Ovary (tissue), 9 donors: Measurements from ENCODE around the gene ADAM10. TPM values are rescaled to one million over a fixed set of nuclear protein-coding genes. Genes with fewer than 3 reads are reported as not detected.

Source experiments
- DNase-seq, 5 donors: peaks; one replicate each; pipeline ENCODE4 v3.0.0-alpha.2; 2019 to 2020
- H3K27ac ChIP-seq, 2 donors: fragments of 200-600 bp; one replicate each; pipeline versions ENCODE4 v1.5.1 to v1.8.0; 2019 to 2022
- H3K27me3 ChIP-seq: fragments of 200-600 bp; one replicate; pipeline ENCODE4 v1.8.0; 2022
- H3K36me3 ChIP-seq: fragments of 200-600 bp; sonication (generic); one replicate; pipeline ENCODE4 v1.5.1; 2019
- H3K4me1 ChIP-seq: one replicate; pipeline ENCODE4 v1.8.1; 2013; ENCODE audit warnings: mild to moderate bottlenecking, moderate library complexity; ENCODE audit not compliant: insufficient read depth
- H3K4me3 ChIP-seq: fragments of 200-600 bp; sonication (generic); one replicate; pipeline ENCODE4 v1.5.1; 2017
- H3K9me3 ChIP-seq, 2 donors: fragments of 200-600 bp in 1 of 2; sonication (generic) in 1 of 2; one replicate each; pipeline versions ENCODE4 v1.5.1 to v1.8.1; 2013 to 2019; ENCODE audit warnings: mild to moderate bottlenecking in 1 of 2, moderate library complexity in 1 of 2
- EP300 ChIP-seq: sonication (generic); formaldehyde crosslinking; IDR thresholded peaks from one replicate; pipeline ENCODE4 v1.6.1; 2017; ENCODE audit warnings: antibody characterized with exemption
- POLR2A ChIP-seq: fragments of 450-650 bp; IDR thresholded peaks from one replicate; pipeline ENCODE4 v1.6.1; 2017; ENCODE audit warnings: antibody characterized with exemption, mild to moderate bottlenecking, moderate library complexity
- WGBS, 3 donors: extraction: QIAGEN DNeasy Blood & Tissue Kit in 1 of 3; methylation state at CpG; one replicate each; pipeline versions ENCODE4 v1.1.5 to v1.1.7; 2013 to 2017; 5-methylcytosine and 5-hydroxymethylcytosine counted together
- intact Hi-C, 4 donors: fragments of 100-400 bp; cut with DNase I; formaldehyde crosslinking; loops; one replicate each; pipeline versions ENCODE4 v1.11.0 to v1.15.1; 2022 to 2023
- polyA plus RNA-seq, 2 donors: library from polyadenylated mRNA; stranded (reverse); fragments of 200-250 nt in 1 of 2; fragments of 350-450 nt in 1 of 2; fragmentation: Illumina TruSeq in 1 of 2; extraction: RNeasy Lipid Tissue Mini Kit (QIAGEN cat#74804) in 1 of 2; gene quantifications; one replicate each; pipeline ENCODE4 v1.2.3, GENCODE V29; 2013 to 2014
- total RNA-seq, 7 donors: library from RNA; depleted of rRNA in 2 of 7; stranded (reverse); fragments of >200 nt in 2 of 7; fragmentation: NEBNext Ultra II Directional in 3 of 7; extraction: Animal tissue kit (Norgen Biotek cat#: 25700) in 3 of 7; gene quantifications; one replicate each; pipeline versions ENCODE4 v1.1.0 to v1.2.4, GENCODE V29; 2016 to 2023
- TF ChIP-seq, protein P1 (sequence below), 3 donors: fragments of 450-650 bp in 2 of 3; fragments of 200-600 bp in 1 of 3; IDR thresholded peaks; one replicate each; pipeline versions ENCODE4 v1.5.1 to v1.8.0; 2016 to 2022; ENCODE audit warnings: antibody characterized with exemption in 3 of 3, mild to moderate bottlenecking in 1 of 3
- donor health status: DM: no; HTN: no; CAD: no; lungs with moderate emphysema.
- donor health status: DM: no; HTN: no; CAD: no.
- donor health status: Bipolar disorder and iron deficiency.
- donor health status: DM: yes; HTN: yes; CAD: no.
- donor health status: DM: no; HTN: no; CAD: no.
- donor health status: DM: yes; HTN: yes; CAD: no.

ADAM10 gene
- total and polyA plus RNA-seq, 9 donors: 23.2 to 86.4 (median 63.0) TPM

DNA sequence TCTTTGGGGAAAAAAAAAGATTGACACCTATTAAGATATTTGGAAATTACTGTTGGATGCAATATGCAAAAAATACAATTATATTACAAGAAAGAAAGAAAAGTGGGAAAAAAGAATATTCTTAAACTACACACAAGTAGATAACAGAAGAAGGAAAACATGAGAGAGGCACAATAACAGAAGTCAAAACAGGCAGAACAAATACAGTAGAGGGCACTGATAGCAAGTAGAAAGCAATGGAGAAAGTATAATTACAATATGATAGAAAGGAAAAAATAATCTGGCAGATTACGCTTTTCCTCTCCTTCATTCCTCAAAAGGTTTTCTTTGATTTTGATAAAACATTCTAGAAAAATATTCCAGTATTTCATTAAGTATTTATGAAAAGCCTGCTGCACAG lies 72.1 kb downstream of the ADAM10 start:
- Histone ChIP-seq H3K36me3 (no peaks in the 10 kb centered on the region), H3K9me3 (no peaks in the 10 kb centered on the region), H3K27ac (no peak overlapping the region), H3K27me3 (no peaks in the 10 kb centered on the region), H3K4me3 (no peak overlapping the region), H3K4me1 (no peaks in the 10 kb centered on the region)
- TF ChIP-seq POLR2A: no peak
- TF ChIP-seq, protein P1, sequence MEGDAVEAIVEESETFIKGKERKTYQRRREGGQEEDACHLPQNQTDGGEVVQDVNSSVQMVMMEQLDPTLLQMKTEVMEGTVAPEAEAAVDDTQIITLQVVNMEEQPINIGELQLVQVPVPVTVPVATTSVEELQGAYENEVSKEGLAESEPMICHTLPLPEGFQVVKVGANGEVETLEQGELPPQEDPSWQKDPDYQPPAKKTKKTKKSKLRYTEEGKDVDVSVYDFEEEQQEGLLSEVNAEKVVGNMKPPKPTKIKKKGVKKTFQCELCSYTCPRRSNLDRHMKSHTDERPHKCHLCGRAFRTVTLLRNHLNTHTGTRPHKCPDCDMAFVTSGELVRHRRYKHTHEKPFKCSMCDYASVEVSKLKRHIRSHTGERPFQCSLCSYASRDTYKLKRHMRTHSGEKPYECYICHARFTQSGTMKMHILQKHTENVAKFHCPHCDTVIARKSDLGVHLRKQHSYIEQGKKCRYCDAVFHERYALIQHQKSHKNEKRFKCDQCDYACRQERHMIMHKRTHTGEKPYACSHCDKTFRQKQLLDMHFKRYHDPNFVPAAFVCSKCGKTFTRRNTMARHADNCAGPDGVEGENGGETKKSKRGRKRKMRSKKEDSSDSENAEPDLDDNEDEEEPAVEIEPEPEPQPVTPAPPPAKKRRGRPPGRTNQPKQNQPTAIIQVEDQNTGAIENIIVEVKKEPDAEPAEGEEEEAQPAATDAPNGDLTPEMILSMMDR (IDR thresholded peaks at IDR 0.05): no peak
- TF ChIP-seq EP300: no peak
- intact Hi-C loops: no loop called here
- DNase-seq: no peak
- WGBS, 3 donors: 29 to 42% (median 33%) methylated on average over 1 of the region's 1 CpG

DNA sequence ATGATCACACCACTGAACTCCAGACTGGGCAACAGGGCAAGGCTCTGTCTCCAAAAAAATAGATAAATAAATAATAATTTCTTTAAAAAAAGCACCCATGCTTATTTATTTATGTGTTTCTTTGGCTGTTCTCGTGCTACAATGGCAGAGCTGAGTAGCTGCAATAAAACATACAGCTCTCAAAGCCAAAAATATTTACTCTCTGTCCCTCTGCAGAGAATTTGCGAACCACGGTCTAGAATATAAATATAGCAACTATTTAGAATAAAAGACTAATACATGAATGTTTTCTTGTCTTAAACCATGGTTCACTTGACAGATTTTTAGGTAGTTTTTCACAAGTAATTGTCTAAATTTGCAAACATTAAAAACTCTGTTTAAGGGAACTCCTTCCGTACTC lies 72.7 kb downstream of the ADAM10 start:
- intact Hi-C loops: no loop called here
- DNase-seq: no peak
- no peaks in the 10 kb centered on the region for H3K4me1 ChIP-seq
- no peaks in the 10 kb centered on the region for H3K36me3 ChIP-seq
- H3K27ac ChIP-seq: no peak overlapping the region
- WGBS, 3 donors: 76 to 83% (median 81%) methylated on average over 4 of the region's 4 CpGs
- no peak overlapping the region for H3K4me3 ChIP-seq
- no peaks in the 10 kb centered on the region for H3K9me3 ChIP-seq
- TF ChIP-seq POLR2A (no peak), EP300 (no peak)
- TF ChIP-seq, protein P1 (IDR thresholded peaks at IDR 0.05): no peak
- no peaks in the 10 kb centered on the region for H3K27me3 ChIP-seq

DNA sequence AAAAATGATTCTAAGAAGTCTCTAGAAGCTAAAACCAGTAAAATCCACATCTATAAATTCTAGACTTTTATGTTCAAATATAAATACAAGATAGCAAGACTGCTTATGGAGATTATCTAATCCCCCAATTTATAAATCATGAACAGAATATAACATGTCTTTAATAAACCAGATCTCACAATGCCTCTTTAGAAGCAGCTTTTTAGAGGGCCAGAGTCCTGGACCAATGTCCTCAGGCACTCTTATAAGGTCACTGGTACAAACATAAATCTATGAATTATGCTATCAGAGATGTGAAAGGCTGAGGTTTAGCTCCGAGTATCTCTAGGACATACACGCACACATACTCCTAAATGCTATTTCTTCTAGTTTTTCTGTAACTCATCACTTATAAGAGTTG lies 78.3 kb downstream of the ADAM10 start:
- no peak for DNase-seq
- H3K27ac ChIP-seq: no peak overlapping the region
- WGBS, 3 donors: 92 to 98% (median 96%) methylated on average over 2 of the region's 2 CpGs
- intact Hi-C loops: no loop called here
- no peaks in the 10 kb centered on the region for H3K4me1 ChIP-seq
- TF ChIP-seq, protein P1 (IDR thresholded peaks at IDR 0.05): no peak
- TF ChIP-seq POLR2A (no peak), EP300 (no peak)
- H3K9me3 ChIP-seq: no peaks in the 10 kb centered on the region
- H3K36me3 ChIP-seq: no peaks in the 10 kb centered on the region
- no peaks in the 10 kb centered on the region for H3K27me3 ChIP-seq
- H3K4me3 ChIP-seq: no peak overlapping the region

DNA sequence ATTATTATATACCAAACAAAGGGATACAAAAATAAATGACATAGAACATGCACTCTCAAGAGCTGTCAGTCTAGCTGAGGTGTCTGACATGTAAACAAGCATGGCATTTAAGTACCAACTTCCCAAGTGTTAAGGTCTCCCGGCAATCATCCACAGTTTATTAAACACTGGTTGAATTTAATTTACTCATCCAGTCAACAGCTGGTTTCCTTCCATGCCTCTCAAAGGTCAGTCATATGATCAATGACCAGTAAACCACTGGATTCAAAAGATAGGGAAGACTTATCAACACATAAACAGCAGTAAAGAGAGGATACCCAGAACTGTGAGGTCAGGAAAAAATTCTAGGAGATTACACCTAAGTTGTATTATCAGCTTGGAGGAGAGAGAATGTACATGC lies 80.4 kb downstream of the ADAM10 start:
- WGBS, 3 donors: 61 to 74% (median 68%) methylated on average over 1 of the region's 1 CpG
- intact Hi-C loops: no loop called here
- TF ChIP-seq POLR2A (no peak), EP300 (no peak)
- TF ChIP-seq, protein P1 (IDR thresholded peaks at IDR 0.05): no peak
- Histone ChIP-seq H3K27ac (no peak overlapping the region), H3K4me3 (no peak overlapping the region), H3K9me3 (no peaks in the 10 kb centered on the region), H3K36me3 (no peaks in the 10 kb centered on the region), H3K27me3 (no peaks in the 10 kb centered on the region), H3K4me1 (no peaks in the 10 kb centered on the region)
- no peak for DNase-seq

DNA sequence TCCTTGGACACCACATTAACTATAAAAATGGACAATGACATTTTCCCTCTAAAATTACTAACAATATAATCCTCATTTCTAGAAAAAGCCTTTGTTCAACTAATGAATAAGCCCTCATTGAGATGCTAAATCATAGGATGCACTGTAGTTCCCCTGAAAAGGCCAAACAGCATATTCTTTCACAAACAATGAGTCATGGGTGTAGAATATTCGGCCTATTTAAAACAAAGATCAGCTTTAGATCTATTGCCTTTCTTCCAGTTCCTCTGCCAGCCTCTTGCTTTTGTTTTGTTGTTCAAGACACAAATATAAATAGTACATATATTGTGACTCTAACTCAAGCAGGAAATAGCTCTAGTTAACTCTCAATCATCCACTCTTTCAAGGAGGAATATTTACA lies 82.5 kb downstream of the ADAM10 start:
- Histone ChIP-seq H3K4me3 (no peak overlapping the region), H3K36me3 (no peaks in the 10 kb centered on the region), H3K27me3 (no peaks in the 10 kb centered on the region), H3K27ac (no peak overlapping the region), H3K4me1 (no peaks in the 10 kb centered on the region), H3K9me3 (no peaks in the 10 kb centered on the region)
- no peak for DNase-seq
- TF ChIP-seq, protein P1 (IDR thresholded peaks at IDR 0.05): no peak
- TF ChIP-seq EP300 (no peak), POLR2A (no peak)
- intact Hi-C loops: no loop called here
- 32 to 47% (median 38%) methylated on average over 1 of the region's 1 CpG for WGBS, 3 donors
